MCF 10A (cell line): Measurements from ENCODE around the gene SLC44A3. TPM values are rescaled to one million over a fixed set of nuclear protein-coding genes. Genes with fewer than 3 reads are reported as not detected.
A peak's percentile ranks its signal among the peaks of the same experiment; 100 is the strongest.

ENCODE experiments used
- BruUV-seq: library from RNA; stranded (reverse); fragments of 400-500 nt; replicated peaks from 2 replicates; lab custom pipeline; 2021; lab: Mats Ljungman, UMichigan
- CTCF ChIA-PET: fragments of 300-600 bp; sonication (Branson Sonifier 250); formaldehyde crosslinking; extraction: SDS; loops from one replicate; lab custom pipeline; 2021; ENCODE audit warnings: antibody characterized with exemption, inconsistent platforms; lab: Yijun Ruan, JAX
- POLR2A ChIA-PET: fragments of 300-600, 350-650 bp; sonication (Branson Sonifier 250); formaldehyde crosslinking; extraction: SDS; loops from one replicate; lab custom pipeline; 2020; ENCODE audit warnings: antibody characterized with exemption, inconsistent platforms; lab: Yijun Ruan, JAX
- DNase-seq: peaks from one replicate; pipeline ENCODE4 v3.0.0-alpha.2; 2018; ENCODE audit not compliant: unreplicated experiment
- H3K27ac Mint-ChIP-seq: one replicate; pipeline ENCODE4 v1.8.0; 2022; ENCODE audit warnings: mild to moderate bottlenecking, low read depth, mixed read lengths; ENCODE audit not compliant: unreplicated experiment
- H3K27me3 Mint-ChIP-seq: one replicate; pipeline ENCODE4 v1.8.0; 2022; ENCODE audit warnings: mixed read lengths; ENCODE audit not compliant: insufficient read depth, unreplicated experiment
- H3K36me3 Mint-ChIP-seq: one replicate; pipeline ENCODE4 v1.8.0; 2022; ENCODE audit warnings: mild to moderate bottlenecking, moderate library complexity, mixed read lengths; ENCODE audit not compliant: insufficient read depth, unreplicated experiment
- H3K4me1 Mint-ChIP-seq: one replicate; pipeline ENCODE4 v1.8.0; 2022; ENCODE audit warnings: mixed read lengths; ENCODE audit not compliant: insufficient read depth, unreplicated experiment
- H3K4me3 Mint-ChIP-seq: one replicate; pipeline ENCODE4 v1.8.0; 2022; ENCODE audit warnings: mild to moderate bottlenecking, moderate library complexity, mixed read lengths; ENCODE audit not compliant: unreplicated experiment
- H3K9me3 Mint-ChIP-seq: one replicate; pipeline ENCODE4 v1.8.0; 2022; ENCODE audit warnings: mixed read lengths; ENCODE audit not compliant: unreplicated experiment
- CTCF ChIP-seq: fragments of 200-600 bp; IDR thresholded peaks from one replicate; pipeline ENCODE4 v1.8.0; 2022; ENCODE audit warnings: antibody characterized with exemption, mild to moderate bottlenecking; ENCODE audit not compliant: unreplicated experiment
- intact Hi-C: fragments of 100-400 bp; cut with micrococcal nuclease; formaldehyde crosslinking; loops from 2 replicates; pipeline ENCODE4 v1.14.1; 2022
- total RNA-seq: library from RNA; stranded (reverse); gene quantifications from 2 replicates; pipeline ENCODE4 v1.2.3, GENCODE V29; 2022

Gene SLC44A3
- total RNA-seq, 1 experiment from 2014 or later: 2.8 TPM

GRCh38 chr1:94934551-94934950, 114.4 kb downstream of the SLC44A3 start:
- TF ChIP-seq CTCF: no peak
- intact Hi-C loops: loop anchor here (10.0 kb wide), 1 partner anchor 300 kb away; the partner anchor contains the start of gene RWDD3
- ChIA-PET CTCF (no interaction called here), POLR2A (no interaction called here)
- no TSS peak for BruUV-seq
- H3K36me3 Mint-ChIP-seq: no peaks in the 10 kb centered on the region
- no peak overlapping the region for H3K27ac Mint-ChIP-seq
- DNase-seq: no peak
- H3K27me3 Mint-ChIP-seq: no peaks in the 10 kb centered on the region
- peaks cover 23% of the 10 kb centered on the region for H3K4me1 Mint-ChIP-seq
- H3K9me3 Mint-ChIP-seq: no peaks in the 10 kb centered on the region
- no peak overlapping the region for H3K4me3 Mint-ChIP-seq

- intact Hi-C loops: loop anchor here (10.0 kb wide), 1 partner anchor 300 kb away; the partner anchor contains the start of gene RWDD3
- Mint-ChIP-seq H3K27me3 (no peaks in the 10 kb centered on the region), H3K36me3 (no peaks in the 10 kb centered on the region), H3K27ac (peak overlapping the region; percentile 71), H3K4me1 (peaks cover 23% of the 10 kb centered on the region), H3K4me3 (no peak overlapping the region), H3K9me3 (no peaks in the 10 kb centered on the region)
- BruUV-seq: no TSS peak
- POLR2A ChIA-PET: interaction anchor here (0.6 to 0.9 kb wide), 2 partner anchors 18 to 106 kb away, joined by 3 read pairs; no protein-coding TSS in a partner anchor
- TF ChIP-seq CTCF: no peak
- CTCF ChIA-PET: no interaction called here
- no peak for DNase-seq
Observed at GRCh38 chr1:94935034-94935433, 114.9 kb downstream of the SLC44A3 start.

DNA sequence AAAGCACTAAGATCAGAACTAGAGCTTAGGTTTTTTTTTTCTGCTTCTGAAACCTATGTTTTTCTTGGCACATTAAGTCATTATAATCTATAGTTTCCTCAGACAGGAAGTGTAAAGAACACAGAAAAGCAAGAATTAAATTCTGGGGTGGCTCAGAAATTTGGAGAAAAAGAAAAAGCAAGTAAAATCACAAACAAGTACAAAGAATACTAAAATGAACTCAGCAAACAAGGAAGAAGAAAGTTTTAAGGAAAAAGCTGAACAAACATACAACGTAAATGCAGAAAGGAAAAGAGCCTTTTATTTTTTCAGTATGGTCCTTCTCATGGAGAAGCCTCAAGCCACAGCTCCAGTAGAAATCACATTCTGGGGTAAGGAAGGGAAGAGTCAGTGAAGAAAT, 115.3 kb downstream of the SLC44A3 start:
- peaks cover 23% of the 10 kb centered on the region for H3K4me1 Mint-ChIP-seq
- no peaks in the 10 kb centered on the region for H3K9me3 Mint-ChIP-seq
- CTCF ChIA-PET: no interaction called here
- no peaks in the 10 kb centered on the region for H3K27me3 Mint-ChIP-seq
- no peak for DNase-seq
- TF ChIP-seq CTCF: no peak
- H3K4me3 Mint-ChIP-seq: no peak overlapping the region
- H3K27ac Mint-ChIP-seq: peak overlapping the region; percentile 71
- no TSS peak for BruUV-seq
- intact Hi-C loops: loop anchor here (10.0 kb wide), 1 partner anchor 299 kb away; the partner anchor contains the start of gene RWDD3
- H3K36me3 Mint-ChIP-seq: no peaks in the 10 kb centered on the region
- POLR2A ChIA-PET: interaction anchor here (0.6 to 0.9 kb wide), 2 partner anchors 18 to 106 kb away, joined by 3 read pairs; no protein-coding TSS in a partner anchor

DNA sequence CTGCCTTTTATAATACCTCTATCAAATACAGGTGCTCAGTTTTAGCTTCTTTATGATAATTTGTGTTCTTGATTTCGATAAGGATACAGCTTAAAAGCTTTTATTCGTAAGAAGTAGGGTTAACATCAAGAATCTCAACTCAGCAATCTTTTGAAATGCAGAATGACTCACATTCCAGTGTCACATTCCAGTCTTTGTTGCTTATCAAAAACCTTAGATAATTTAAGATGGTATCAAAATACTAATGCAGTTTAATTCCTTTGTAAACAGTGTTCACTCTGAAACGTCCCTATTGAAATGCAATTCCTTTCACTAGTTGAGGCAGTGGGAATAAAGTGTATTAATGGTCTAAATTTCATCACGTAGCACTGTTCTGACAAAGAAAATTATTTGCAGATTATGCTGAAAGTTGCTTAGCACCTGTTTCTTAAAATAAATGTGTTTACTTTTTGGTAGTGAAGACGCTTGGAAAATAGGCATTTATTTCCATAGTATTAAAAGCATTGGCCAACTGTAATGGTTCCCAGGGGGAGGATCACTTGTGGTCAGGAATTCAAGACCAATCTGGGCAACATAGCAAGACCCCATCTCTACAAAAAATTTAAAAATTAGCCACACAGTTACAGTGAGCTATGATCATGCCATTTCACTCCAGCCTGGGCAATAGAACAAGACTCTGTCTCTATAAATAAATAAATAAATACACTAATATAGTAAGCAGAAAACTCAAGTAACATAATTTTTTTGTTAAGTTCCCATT, 116.9 kb downstream of the SLC44A3 start:
- TF ChIP-seq CTCF: no peak
- no peak overlapping the region for H3K27ac Mint-ChIP-seq
- ChIA-PET POLR2A (interaction anchor here (1.1 kb wide), 1 partner anchor 14 kb away, joined by 3 read pairs; no protein-coding TSS in a partner anchor), CTCF (no interaction called here)
- no peaks in the 10 kb centered on the region for H3K27me3 Mint-ChIP-seq
- intact Hi-C loops: loop anchor here (10.0 kb wide), 1 partner anchor 298 kb away; the partner anchor contains the start of gene RWDD3
- peaks cover 5% of the 10 kb centered on the region for H3K36me3 Mint-ChIP-seq
- DNase-seq: no peak
- no peaks in the 10 kb centered on the region for H3K9me3 Mint-ChIP-seq
- no TSS peak for BruUV-seq
- peaks cover 23% of the 10 kb centered on the region for H3K4me1 Mint-ChIP-seq
- H3K4me3 Mint-ChIP-seq: no peak overlapping the region
